Adrenal gland (tissue), 12 donors: ENCODE measurements around the gene C3. TPM values are rescaled to one million over a fixed set of nuclear protein-coding genes. Genes with fewer than 3 reads are reported as not detected.

Experiments
- DNase-seq, 7 donors: peaks; one replicate each; pipeline ENCODE4 v3.0.0-alpha.2; 2019 to 2020
- H3K27ac ChIP-seq, 5 donors: fragments of 200-600 bp; sonication (generic) in 4 of 5; 1 replicate in 3 of 5; 2 replicates in 2 of 5; pipeline versions ENCODE4 v1.5.1 to v1.8.0; 2016 to 2020; ENCODE audit warnings: mild to moderate bottlenecking in 1 of 5
- H3K27me3 ChIP-seq: fragments of 200-600 bp; 2 replicates; pipeline ENCODE4 v1.8.0; 2021
- H3K36me3 ChIP-seq, 2 donors: fragments of 200-600 bp; replicated peaks in 1 of 2; 1 replicate in 1 of 2; 2 replicates in 1 of 2; pipeline versions ENCODE4 v1.5.1 to v1.8.0; 2018 to 2022
- H3K4me1 ChIP-seq, 2 donors: fragments of 200-600 bp; replicated peaks in 1 of 2; 1 replicate in 1 of 2; 2 replicates in 1 of 2; pipeline versions ENCODE4 v1.5.1 to v1.8.0; 2018 to 2021
- H3K4me3 ChIP-seq, 4 donors: fragments of 200-600 bp; sonication (generic) in 3 of 4; one replicate each; pipeline ENCODE4 v1.5.1; 2016 to 2018
- H3K9me3 ChIP-seq, 3 donors: fragments of 200-600 bp; sonication (generic) in 1 of 3; replicated peaks in 1 of 3; 1 replicate in 2 of 3; 2 replicates in 1 of 3; pipeline versions ENCODE4 v1.5.1 to v1.8.0; 2016 to 2021
- CTCF ChIP-seq, 6 experiments: fragments of 450-650 bp in 4 of 6; fragments of 200-600 bp in 2 of 6; sonication (generic) in 1 of 6; IDR thresholded peaks; 1 replicate in 5 of 6; 2 replicates in 1 of 6; pipeline versions ENCODE4 v1.5.1 to v1.8.0; 2016 to 2021; ENCODE audit warnings: antibody characterized with exemption in 6 of 6, mild to moderate bottlenecking in 2 of 6, moderate library complexity in 1 of 6
- POLR2A ChIP-seq, 2 donors: fragments of 450-650 bp; IDR thresholded peaks; one replicate each; pipeline ENCODE4 v1.6.1; 2017; ENCODE audit warnings: antibody characterized with exemption in 2 of 2, mild to moderate bottlenecking in 2 of 2, moderate library complexity in 1 of 2
- WGBS, 4 donors: extraction: QIAGEN DNeasy Blood & Tissue Kit in 2 of 4; methylation state at CpG; one replicate each; pipeline versions ENCODE4 v1.1.5 to v1.1.7; 2013 to 2017; 5-methylcytosine and 5-hydroxymethylcytosine counted together
- intact Hi-C, 2 donors: fragments of 100-400 bp; cut with DNase I; formaldehyde crosslinking; loops; one replicate each; pipeline versions ENCODE4 v1.14.1 to v1.15.0; 2022 to 2023
- polyA plus RNA-seq, 3 donors: library from polyadenylated mRNA; stranded (reverse); fragments of 200-250 nt in 2 of 3; fragments of 350-450 nt in 1 of 3; fragmentation: Illumina TruSeq in 1 of 3; extraction: RNeasy Lipid Tissue Mini Kit (QIAGEN cat#74804) in 1 of 3; gene quantifications; one replicate each; pipeline ENCODE4 v1.2.3, GENCODE V29; 2013 to 2014
- total RNA-seq, 9 donors: library from RNA; depleted of rRNA in 4 of 9; stranded (reverse); fragments of >200 nt in 4 of 9; fragments of 120-200 nt in 1 of 9; fragmentation: NEBNext Ultra II Directional in 1 of 9; extraction: Animal tissue kit (Norgen Biotek cat#: 25700) in 1 of 9; gene quantifications; one replicate each; pipeline versions ENCODE4 v1.1.0 to v1.2.4, GENCODE V29; 2013 to 2023
- donor health status: healthy with polysubstance abuse.
- donor health status: Bipolar disorder and iron deficiency.
- donor health status: DM: yes; HTN: yes; CAD: no.
- donor health status: DM: no; HTN: no; CAD: no.
- donor health status: DM: no; HTN: no; CAD: no.
- donor health status: DM: yes; HTN: yes; CAD: no.

Gene C3
- total and polyA plus RNA-seq, 12 donors: 2.4 to 5,179 (median 2,192) TPM

GRCh38 chr19:6693056-6693471 lies 27.4 kb downstream of the C3 start:
- 83 to 94% (median 89%) methylated on average over 3 to 13 of the region's 13 CpGs for WGBS, 4 donors
- H3K4me1 ChIP-seq: no peaks in the 10 kb centered on the region
- intact Hi-C loops: no loop called here

GRCh38 chr19:6692027-6692426 lies 28.4 kb downstream of the C3 start:
- peaks cover 0 to 58% of the 10 kb centered on the region in 2 donors for H3K36me3 ChIP-seq
- H3K27ac ChIP-seq: no peak overlapping the region
- H3K9me3 ChIP-seq: no peaks in the 10 kb centered on the region
- no peaks in the 10 kb centered on the region for H3K27me3 ChIP-seq
- no peak for TF ChIP-seq CTCF (IDR thresholded peaks at IDR 0.05)
- TF ChIP-seq POLR2A (IDR thresholded peaks at IDR 0.05): no peak
- H3K4me1 ChIP-seq: no peaks in the 10 kb centered on the region
- no peak for DNase-seq
- WGBS, 4 donors: 84 to 92% (median 91%) methylated on average over 5 to 10 of the region's 10 CpGs
- intact Hi-C loops: no loop called here
- H3K4me3 ChIP-seq: no peak overlapping the region

More at GRCh38 chr19:6693056-6693471, 27.4 kb downstream of the C3 start:
- Histone ChIP-seq H3K27me3 (no peaks in the 10 kb centered on the region), H3K4me3 (no peak overlapping the region), H3K9me3 (no peaks in the 10 kb centered on the region), H3K36me3 (peaks cover 0 to 62% of the 10 kb centered on the region in 2 donors), H3K27ac (no peak overlapping the region)
- TF ChIP-seq CTCF (IDR thresholded peaks at IDR 0.05) (no peak), POLR2A (IDR thresholded peaks at IDR 0.05) (no peak)
- DNase-seq: peak in 1 of 7 donors; percentile 39

GRCh38 chr19:6691342-6691741 lies 29.1 kb downstream of the C3 start:
- H3K36me3 ChIP-seq: peaks cover 0 to 60% of the 10 kb centered on the region in 2 donors
- no peaks in the 10 kb centered on the region for H3K27me3 ChIP-seq
- intact Hi-C loops: no loop called here
- H3K9me3 ChIP-seq: no peaks in the 10 kb centered on the region
- WGBS, 4 donors: 91 to 95% (median 92%) methylated on average over 8 of the region's 8 CpGs
- H3K4me3 ChIP-seq: no peak overlapping the region
- no peaks in the 10 kb centered on the region for H3K4me1 ChIP-seq
- H3K27ac ChIP-seq: no peak overlapping the region
- TF ChIP-seq CTCF (IDR thresholded peaks at IDR 0.05): no peak
- no peak for TF ChIP-seq POLR2A (IDR thresholded peaks at IDR 0.05)
- no peak for DNase-seq

- no peak overlapping the region for H3K27ac ChIP-seq
- TF ChIP-seq CTCF (IDR thresholded peaks at IDR 0.05): no peak
- TF ChIP-seq POLR2A (IDR thresholded peaks at IDR 0.05): no peak
- no peaks in the 10 kb centered on the region for H3K9me3 ChIP-seq
- no peaks in the 10 kb centered on the region for H3K27me3 ChIP-seq
- H3K4me1 ChIP-seq: no peaks in the 10 kb centered on the region
- intact Hi-C loops: no loop called here
- H3K4me3 ChIP-seq: no peak overlapping the region
- WGBS, 4 donors: 82 to 89% (median 85%) methylated on average over 7 to 11 of the region's 11 CpGs
- DNase-seq: no peak
- H3K36me3 ChIP-seq: peaks cover 0 to 68% of the 10 kb centered on the region in 2 donors
These were observed 30.1 kb downstream of the C3 start for GRCh38 chr19:6690160-6690885.
